ENCODE results near the gene H2BK1.

H2BK1 gene

DNA sequence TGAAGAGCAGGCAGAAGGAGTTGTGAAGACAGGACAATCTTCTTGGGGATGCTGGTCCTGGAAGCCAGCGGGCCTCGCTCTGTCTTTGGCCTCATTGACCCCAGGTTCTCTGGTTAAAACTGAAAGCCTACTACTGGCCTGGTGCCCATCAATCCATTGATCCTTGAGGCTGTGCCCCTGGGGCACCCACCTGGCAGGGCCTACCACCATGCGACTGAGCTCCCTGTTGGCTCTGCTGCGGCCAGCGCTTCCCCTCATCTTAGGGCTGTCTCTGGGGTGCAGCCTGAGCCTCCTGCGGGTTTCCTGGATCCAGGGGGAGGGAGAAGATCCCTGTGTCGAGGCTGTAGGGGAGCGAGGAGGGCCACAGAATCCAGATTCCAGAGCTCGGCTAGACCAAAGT is 23.5 kb upstream of the H2BK1 start:
- H3K36me3 ChIP-seq (ENCODE audit: control insufficient read depth, insufficient read depth, low read length), result no peaks in the 10 kb centered on the region
- no peak for TF ChIP-seq CTCF (IDR thresholded peaks at IDR 0.05)
- peak overlapping the region; percentile 87 for H3K4me3 ChIP-seq (ENCODE audit: low read depth, low read length)
- H3K27me3 ChIP-seq (ENCODE audit: control insufficient read depth, insufficient read depth, low read length), result no peaks in the 10 kb centered on the region
- H3K9me3 ChIP-seq (ENCODE audit: control insufficient read depth, low read length), result no peaks in the 10 kb centered on the region
- H2AFZ ChIP-seq, result no peak overlapping the region
- H3K9ac ChIP-seq, result no peak overlapping the region
- peaks cover 27% of the 10 kb centered on the region for H3K79me2 ChIP-seq
- H3K4me2 ChIP-seq (ENCODE audit: low read length), result peak overlapping the region; percentile 62
- peaks cover 17% of the 10 kb centered on the region for H3K4me1 ChIP-seq
- H3K27ac ChIP-seq, result peak overlapping the region; percentile 81

DNA sequence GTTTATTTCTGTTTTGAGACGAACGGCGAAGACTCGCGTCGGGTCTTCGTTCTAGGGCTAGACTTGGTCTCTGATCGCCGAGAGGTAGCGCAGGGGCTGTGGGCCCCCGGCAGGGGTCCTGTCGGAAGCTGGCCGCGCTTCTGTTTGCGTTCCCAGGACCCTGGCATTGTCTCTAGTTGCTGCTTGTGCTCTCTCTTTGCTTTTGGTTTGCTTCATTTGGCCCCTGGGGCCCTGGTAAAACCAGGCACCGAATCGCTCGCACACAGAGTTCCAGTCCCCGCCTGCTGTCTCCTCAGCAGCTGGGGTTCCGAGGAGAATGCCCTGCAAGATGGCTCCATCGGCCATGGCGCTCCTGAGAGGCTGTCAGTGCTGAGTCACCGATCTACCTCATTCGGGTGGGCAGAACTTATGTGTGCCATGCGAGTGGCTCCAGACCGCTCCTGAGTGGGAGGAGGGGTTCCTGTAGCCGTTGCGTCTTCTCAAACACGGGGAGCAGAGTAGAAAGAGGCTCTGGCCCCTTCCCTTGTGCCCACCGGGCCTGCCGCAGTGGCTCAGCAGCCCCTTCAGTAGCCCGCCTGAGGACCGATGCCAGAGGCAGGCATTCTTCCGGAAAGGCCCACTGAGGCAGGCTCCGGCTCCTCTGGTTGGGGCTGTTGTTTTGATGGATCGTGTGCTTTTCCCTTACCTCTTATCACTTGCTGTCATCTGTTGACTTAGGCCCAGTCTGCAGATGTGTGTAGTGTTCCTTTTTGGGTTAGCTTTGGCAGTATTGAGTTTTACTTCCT is 22.8 kb upstream of the H2BK1 start:
- Histone ChIP-seq H3K9ac (peak overlapping the region; percentile 93), H3K9me3 (ENCODE audit: control insufficient read depth, low read length) (no peaks in the 10 kb centered on the region), H3K79me2 (peaks cover 31% of the 10 kb centered on the region), H3K4me2 (ENCODE audit: low read length) (peak overlapping the region; percentile 62), H3K27ac (peak overlapping the region; percentile 81), H3K36me3 (ENCODE audit: control insufficient read depth, insufficient read depth, low read length) (no peaks in the 10 kb centered on the region), H3K27me3 (ENCODE audit: control insufficient read depth, insufficient read depth, low read length) (no peaks in the 10 kb centered on the region), H3K4me3 (ENCODE audit: low read depth, low read length) (peak overlapping the region; percentile 87), H3K4me1 (peaks cover 20% of the 10 kb centered on the region), H2AFZ (peak overlapping the region; percentile 100)
- TF ChIP-seq CTCF (IDR thresholded peaks at IDR 0.05), result no peak

DNA sequence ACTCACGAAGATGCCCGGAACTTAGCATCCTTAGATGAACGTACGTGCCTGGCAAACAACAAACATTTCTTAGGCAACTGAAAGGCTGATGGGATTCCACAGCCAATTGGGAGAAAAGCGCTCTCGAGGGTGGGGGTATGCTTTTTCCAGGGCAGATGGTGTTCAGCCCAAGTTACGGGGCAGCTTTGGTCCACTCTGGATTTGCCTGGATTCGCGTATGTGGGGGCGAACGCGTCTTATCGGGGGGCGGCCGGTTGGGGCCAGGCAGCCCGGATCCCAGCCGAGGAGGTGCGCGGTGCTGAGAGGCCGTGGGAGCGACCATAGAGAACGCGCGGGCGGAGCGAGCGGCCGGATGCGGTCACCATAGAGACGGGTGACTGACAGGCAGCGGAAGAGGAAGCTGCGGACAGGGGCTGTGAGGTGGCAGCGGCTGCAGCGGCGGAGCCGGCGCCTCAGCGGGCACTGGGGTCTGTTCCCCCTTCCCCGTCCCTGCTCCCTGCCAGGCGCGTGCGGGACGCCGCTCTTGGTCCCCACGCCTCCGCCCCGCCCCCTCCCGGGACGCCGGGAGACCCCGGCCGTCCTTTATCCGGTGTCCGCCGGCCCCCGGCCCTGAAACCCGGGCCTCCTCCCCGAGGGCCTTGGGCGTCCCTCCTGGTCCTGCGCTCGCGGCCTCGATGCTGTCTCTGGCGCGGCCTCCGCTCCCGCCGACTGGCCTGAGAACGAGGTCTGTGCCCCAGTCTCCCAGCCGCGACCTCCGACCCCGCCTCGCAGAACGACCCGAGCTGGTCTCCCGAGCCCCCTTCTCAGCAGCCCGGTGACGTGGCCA is 22.0 kb upstream of the H2BK1 start, which contains the start of gene CHPF2:
CHPF2 (plus strand) TSS at position 393 of the 826 bp plus-strand sequence. CDS start 1,529 bp downstream, outside the sequence.
- H3K9ac ChIP-seq, result peak within 1 kb of the TSS; percentile 93
- no peaks in the 10 kb centered on the region for H3K36me3 ChIP-seq (ENCODE audit: control insufficient read depth, insufficient read depth, low read length)
- H3K4me1 ChIP-seq, result peaks cover 23% of the 10 kb centered on the region
- H3K27ac ChIP-seq, result peak within 1 kb of the TSS; percentile 81
- H3K4me3 ChIP-seq (ENCODE audit: low read depth, low read length), result peak within 1 kb of the TSS; percentile 87
- H2AFZ ChIP-seq, result peak within 1 kb of the TSS; percentile 100
- peak within 1 kb of the TSS; percentile 62 for H3K4me2 ChIP-seq (ENCODE audit: low read length)
- no peaks in the 10 kb centered on the region for H3K27me3 ChIP-seq (ENCODE audit: control insufficient read depth, insufficient read depth, low read length)
- no peak for TF ChIP-seq CTCF (IDR thresholded peaks at IDR 0.05)
- peaks cover 31% of the 10 kb centered on the region for H3K79me2 ChIP-seq
- H3K9me3 ChIP-seq (ENCODE audit: control insufficient read depth, low read length), result no peaks in the 10 kb centered on the region

GRCh38 chr7:151231080-151231479 is 20.8 kb upstream of the H2BK1 start:
- H3K27ac ChIP-seq, result no peak overlapping the region

More at GRCh38 chr7:151231080-151231479, 20.8 kb upstream of the H2BK1 start:
- no peaks in the 10 kb centered on the region for H3K9me3 ChIP-seq (ENCODE audit: control insufficient read depth, low read length)
- H3K36me3 ChIP-seq (ENCODE audit: control insufficient read depth, insufficient read depth, low read length), result no peaks in the 10 kb centered on the region
- TF ChIP-seq CTCF (IDR thresholded peaks at IDR 0.05), result no peak
- peaks cover 25% of the 10 kb centered on the region for H3K4me1 ChIP-seq
- no peaks in the 10 kb centered on the region for H3K27me3 ChIP-seq (ENCODE audit: control insufficient read depth, insufficient read depth, low read length)
- no peak overlapping the region for H3K4me3 ChIP-seq (ENCODE audit: low read depth, low read length)
- H2AFZ ChIP-seq, result peak overlapping the region; percentile 100
- H3K4me2 ChIP-seq (ENCODE audit: low read length), result no peak overlapping the region
- H3K9ac ChIP-seq, result no peak overlapping the region
- H3K79me2 ChIP-seq, result peaks cover 37% of the 10 kb centered on the region

All from parathyroid adenoma (tissue), 2 donors.